Head of caudate nucleus (tissue), 42 donors: ENCODE data around the gene SYNPO.
A peak's percentile ranks its signal among the peaks of the same experiment; 100 is the strongest.

Experiments
- DNase-seq, 42 donors: peaks; one replicate each; pipeline versions ENCODE4 v3.0.0 to v3.0.0-alpha.2; 2020 to 2021; ENCODE audit warnings: mixed read lengths in 7 of 42
- intact Hi-C: fragments of 100-400 bp; cut with DNase I; formaldehyde crosslinking; loops from one replicate; pipeline ENCODE4 v1.15.0; 2022

The SYNPO gene

GRCh38 chr5:150700594-150701377 lies 60.3 kb downstream of the SYNPO start, which contains the start of gene RBM22:
TSS of gene RBM22 (minus strand) at chr5:150701062. CDS start at chr5:150700985, 77 bp downstream.
- DNase-seq: peak; percentile 91 to 98 (median 95)
- intact Hi-C loops: loop anchor here (2.0 to 5.0 kb wide), 2 partner anchors 58 to 243 kb away; partner anchors contain the start of gene DCTN4

GRCh38 chr5:150703762-150704161 lies 63.3 kb downstream of the SYNPO start:
- DNase-seq: no peak
- intact Hi-C loops: loop anchor here (5.0 kb wide), 1 partner anchor 246 kb away; no protein-coding TSS in a partner anchor

GRCh38 chr5:150706776-150707390 lies 66.4 kb downstream of the SYNPO start:
- intact Hi-C loops: no loop called here
- no peak for DNase-seq
